NCI-H1930 (cell line): Measurements from ENCODE around the gene PKMYT1.

ENCODE experiments used
- DNase-seq, 2 experiments: peaks; one replicate each; lab custom pipeline; 2025; lab: John Stamatoyannopoulos, UW

The PKMYT1 gene

GRCh38 chr16:3017794-3018506 is 37.7 kb upstream of the PKMYT1 start, which contains the start of gene CLDN6:
Gene CLDN6, minus strand, starts transcription at chr16:3018183. Its CDS starts 2,162 bp downstream, at chr16:3016021.
- peak in 1 of 2 experiments; percentile 42 for DNase-seq

GRCh38 chr16:3017344-3017743 is 37.1 kb upstream of the PKMYT1 start:
- no peak for DNase-seq

GRCh38 chr16:3015865-3016521 is 35.7 kb upstream of the PKMYT1 start:
- no peak for DNase-seq

- DNase-seq = no peak
These were observed 34.7 kb upstream of the PKMYT1 start for GRCh38 chr16:3014971-3015370.

- DNase-seq = no peak
These were observed 33.9 kb upstream of the PKMYT1 start for GRCh38 chr16:3013998-3014690.

- DNase-seq = no peak
These were observed 33.3 kb upstream of the PKMYT1 start for GRCh38 chr16:3013491-3013951.

GRCh38 chr16:3012828-3013420 is 32.7 kb upstream of the PKMYT1 start, which contains the start of gene CLDN9:
Gene CLDN9, plus strand, starts transcription at chr16:3012923. Its CDS starts 440 bp downstream, at chr16:3013363.
- no peak for DNase-seq

GRCh38 chr16:3012246-3012645 is 32.0 kb upstream of the PKMYT1 start:
- no peak for DNase-seq

GRCh38 chr16:3010510-3010909 is 30.3 kb upstream of the PKMYT1 start:
- DNase-seq = no peak

- no peak for DNase-seq
These were observed 29.5 kb upstream of the PKMYT1 start for GRCh38 chr16:3009568-3010390.

GRCh38 chr16:3008690-3009037 is 28.4 kb upstream of the PKMYT1 start:
- DNase-seq = no peak

- no peak for DNase-seq
These were observed 27.9 kb upstream of the PKMYT1 start for GRCh38 chr16:3007957-3008689.

- no peak for DNase-seq
These were observed 27.1 kb upstream of the PKMYT1 start for GRCh38 chr16:3007059-3007956.

GRCh38 chr16:3004781-3005284 is 24.6 kb upstream of the PKMYT1 start:
- DNase-seq = no peak

- no peak for DNase-seq
These were observed 24.1 kb upstream of the PKMYT1 start for GRCh38 chr16:3004319-3004718.

- peak; percentile 99 for DNase-seq
These were observed 23.5 kb upstream of the PKMYT1 start for GRCh38 chr16:3003582-3004270.

GRCh38 chr16:3001316-3001715 is 21.1 kb upstream of the PKMYT1 start:
- no peak for DNase-seq

GRCh38 chr16:3000540-3000939 is 20.3 kb upstream of the PKMYT1 start:
- no peak for DNase-seq

- no peak for DNase-seq
These were observed 19.7 kb upstream of the PKMYT1 start for GRCh38 chr16:2999929-3000328.
